Natural killer cell (primary cell): ENCODE data around the gene PCBD1. TPM values are rescaled to one million over a fixed set of nuclear protein-coding genes. Genes with fewer than 3 reads are reported as not detected.

Experiments used
- ATAC-seq, 3 donors: fragments of 150-1000 bp in 2 of 3; fragments of 200-7000 bp in 1 of 3; cut with Tn5 transposase; 1 replicate in 1 of 3; 2 replicates in 2 of 3; pipeline ENCODE4 v1.10.0; 2021; ENCODE audit warnings: mild to moderate bottlenecking in 2 of 3, moderate library complexity in 2 of 3
- DNase-seq, 2 donors: peaks; one replicate each; pipeline versions ENCODE4 v3.0.0 to v3.0.0-alpha.2; 2013 to 2021; ENCODE audit warnings: mixed read lengths in 1 of 2
- H3K27ac ChIP-seq: one replicate; pipeline ENCODE4 v1.5.1; 2013; ENCODE audit warnings: mild to moderate bottlenecking, low read length
- H3K27me3 ChIP-seq: one replicate; pipeline ENCODE4 v1.6.1; 2013; ENCODE audit warnings: low read length; ENCODE audit not compliant: control insufficient read depth, insufficient read depth
- H3K36me3 ChIP-seq: one replicate; pipeline ENCODE4 v1.6.1; 2013; ENCODE audit warnings: low read length; ENCODE audit not compliant: control insufficient read depth, insufficient read depth
- H3K4me1 ChIP-seq: one replicate; pipeline ENCODE4 v1.6.1; 2013; ENCODE audit warnings: low read length; ENCODE audit not compliant: control insufficient read depth, insufficient read depth
- H3K4me3 ChIP-seq: one replicate; pipeline ENCODE4 v1.5.1; 2013; ENCODE audit warnings: low read length
- H3K9me3 ChIP-seq: one replicate; pipeline ENCODE4 v1.6.1; 2013; ENCODE audit warnings: low read length; ENCODE audit not compliant: control insufficient read depth, insufficient read depth
- H3K27ac Mint-ChIP-seq, 2 donors: one replicate each; pipeline ENCODE4 v1.8.0; 2022; ENCODE audit warnings: mild to moderate bottlenecking in 2 of 2, mixed read lengths in 2 of 2, moderate library complexity in 1 of 2
- H3K27me3 Mint-ChIP-seq, 2 donors: one replicate each; pipeline ENCODE4 v1.8.0; 2022; ENCODE audit warnings: low read depth in 2 of 2, mixed read lengths in 2 of 2
- H3K36me3 Mint-ChIP-seq: one replicate; pipeline ENCODE4 v1.8.0; 2022; ENCODE audit warnings: mixed read lengths
- H3K4me1 Mint-ChIP-seq, 2 donors: one replicate each; pipeline ENCODE4 v1.8.0; 2022; ENCODE audit warnings: mixed read lengths in 2 of 2
- H3K4me3 Mint-ChIP-seq: one replicate; pipeline ENCODE4 v1.8.0; 2022; ENCODE audit warnings: mild to moderate bottlenecking, moderate library complexity, mixed read lengths
- H3K9me3 Mint-ChIP-seq, 2 donors: one replicate each; pipeline ENCODE4 v1.8.0; 2022; ENCODE audit warnings: mixed read lengths in 2 of 2
- WGBS: methylation state at CpG from one replicate; pipeline ENCODE4 v1.1.7; 2013; ENCODE audit warnings: missing lambda C conversion rate; ENCODE audit not compliant: insufficient coverage; 5-methylcytosine and 5-hydroxymethylcytosine counted together
- intact Hi-C: fragments of 100-400 bp; cut with micrococcal nuclease; formaldehyde crosslinking; loops from one replicate; pipeline ENCODE4 v1.14.2; 2022
- total RNA-seq, 4 donors: library from RNA; stranded (reverse); fragments of 120-200 nt in 1 of 4; gene quantifications; one replicate each; pipeline versions ENCODE4 v1.2.3 to v1.2.4, GENCODE V29; 2013 to 2022
- TF ChIP-seq, protein P1 (sequence below): fragments of 200-600 bp; IDR thresholded peaks from one replicate; pipeline ENCODE4 v1.8.0; 2022; ENCODE audit warnings: antibody characterized with exemption

The PCBD1 gene
- total RNA-seq, 3 donors from 2014 or later (not counting 1 experiment from before 2014, with no cell fraction given) = 7.2 to 15.3 (median 10.4) TPM

DNA sequence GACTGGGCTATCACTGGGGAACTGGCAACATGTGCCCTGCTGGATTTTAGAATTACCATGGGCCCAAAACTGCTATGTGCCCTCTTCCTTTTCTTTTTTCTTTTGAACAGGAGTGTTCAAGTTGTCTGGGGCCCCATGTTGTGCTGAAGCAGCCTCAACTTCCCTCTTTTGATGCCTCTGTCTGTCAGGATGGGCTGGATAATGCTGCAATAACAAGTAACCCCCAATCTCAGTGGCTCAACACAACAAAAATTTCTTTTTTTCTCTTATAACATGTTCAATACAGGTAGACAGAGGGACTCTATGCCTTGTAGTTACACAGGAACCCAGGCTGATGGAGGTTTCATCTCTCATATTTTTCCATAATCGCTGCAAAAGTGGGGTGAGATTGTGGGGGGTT, 8.2 kb upstream of the PCBD1 start:
- no peaks in the 10 kb centered on the region for H3K27me3 ChIP-seq
- Mint-ChIP-seq H3K36me3 (no peaks in the 10 kb centered on the region), H3K27me3 (no peaks in the 10 kb centered on the region), H3K9me3 (no peaks in the 10 kb centered on the region), H3K4me1 (no peaks in the 10 kb centered on the region), H3K27ac (no peak overlapping the region), H3K4me3 (no peak overlapping the region)
- intact Hi-C loops = no loop called here
- WGBS = 100% methylated on average over 1 of the region's 1 CpG
- no peak overlapping the region for H3K27ac ChIP-seq
- no peaks in the 10 kb centered on the region for H3K9me3 ChIP-seq
- H3K36me3 ChIP-seq = no peaks in the 10 kb centered on the region
- H3K4me3 ChIP-seq = no peak overlapping the region
- TF ChIP-seq, protein P1, sequence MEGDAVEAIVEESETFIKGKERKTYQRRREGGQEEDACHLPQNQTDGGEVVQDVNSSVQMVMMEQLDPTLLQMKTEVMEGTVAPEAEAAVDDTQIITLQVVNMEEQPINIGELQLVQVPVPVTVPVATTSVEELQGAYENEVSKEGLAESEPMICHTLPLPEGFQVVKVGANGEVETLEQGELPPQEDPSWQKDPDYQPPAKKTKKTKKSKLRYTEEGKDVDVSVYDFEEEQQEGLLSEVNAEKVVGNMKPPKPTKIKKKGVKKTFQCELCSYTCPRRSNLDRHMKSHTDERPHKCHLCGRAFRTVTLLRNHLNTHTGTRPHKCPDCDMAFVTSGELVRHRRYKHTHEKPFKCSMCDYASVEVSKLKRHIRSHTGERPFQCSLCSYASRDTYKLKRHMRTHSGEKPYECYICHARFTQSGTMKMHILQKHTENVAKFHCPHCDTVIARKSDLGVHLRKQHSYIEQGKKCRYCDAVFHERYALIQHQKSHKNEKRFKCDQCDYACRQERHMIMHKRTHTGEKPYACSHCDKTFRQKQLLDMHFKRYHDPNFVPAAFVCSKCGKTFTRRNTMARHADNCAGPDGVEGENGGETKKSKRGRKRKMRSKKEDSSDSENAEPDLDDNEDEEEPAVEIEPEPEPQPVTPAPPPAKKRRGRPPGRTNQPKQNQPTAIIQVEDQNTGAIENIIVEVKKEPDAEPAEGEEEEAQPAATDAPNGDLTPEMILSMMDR = no peak
- no peak for ATAC-seq
- no peak for DNase-seq
- H3K4me1 ChIP-seq = no peaks in the 10 kb centered on the region

DNA sequence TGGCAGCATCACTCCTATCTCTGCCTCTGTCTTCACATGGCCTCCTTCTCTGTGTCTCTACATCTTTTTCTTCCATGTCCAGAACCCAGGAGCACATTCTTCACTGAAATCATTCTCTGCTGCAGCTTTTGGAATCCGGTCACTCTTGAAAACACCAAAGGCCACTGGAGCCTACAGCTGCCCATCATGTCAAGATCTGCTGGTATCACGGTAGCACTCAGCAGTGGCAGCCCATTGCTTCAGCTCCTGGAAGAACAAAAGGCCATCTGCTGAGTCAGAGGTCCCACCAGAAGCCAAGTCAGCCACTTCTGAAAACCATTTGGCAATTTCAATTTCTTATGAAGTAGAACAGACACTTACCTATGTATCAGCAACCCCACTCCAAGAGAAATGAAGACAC, 6.1 kb upstream of the PCBD1 start:
- Histone ChIP-seq H3K27me3 (no peaks in the 10 kb centered on the region), H3K4me1 (no peaks in the 10 kb centered on the region), H3K36me3 (no peaks in the 10 kb centered on the region), H3K4me3 (no peak overlapping the region), H3K9me3 (no peaks in the 10 kb centered on the region), H3K27ac (no peak overlapping the region)
- TF ChIP-seq, protein P1 = no peak
- Mint-ChIP-seq H3K36me3 (no peaks in the 10 kb centered on the region), H3K9me3 (no peaks in the 10 kb centered on the region), H3K27ac (no peak overlapping the region), H3K4me1 (no peaks in the 10 kb centered on the region), H3K27me3 (no peaks in the 10 kb centered on the region), H3K4me3 (no peak overlapping the region)
- DNase-seq (no peak), ATAC-seq (no peak)
- intact Hi-C loops = no loop called here
- WGBS = 92% methylated on average over 2 of the region's 2 CpGs

DNA sequence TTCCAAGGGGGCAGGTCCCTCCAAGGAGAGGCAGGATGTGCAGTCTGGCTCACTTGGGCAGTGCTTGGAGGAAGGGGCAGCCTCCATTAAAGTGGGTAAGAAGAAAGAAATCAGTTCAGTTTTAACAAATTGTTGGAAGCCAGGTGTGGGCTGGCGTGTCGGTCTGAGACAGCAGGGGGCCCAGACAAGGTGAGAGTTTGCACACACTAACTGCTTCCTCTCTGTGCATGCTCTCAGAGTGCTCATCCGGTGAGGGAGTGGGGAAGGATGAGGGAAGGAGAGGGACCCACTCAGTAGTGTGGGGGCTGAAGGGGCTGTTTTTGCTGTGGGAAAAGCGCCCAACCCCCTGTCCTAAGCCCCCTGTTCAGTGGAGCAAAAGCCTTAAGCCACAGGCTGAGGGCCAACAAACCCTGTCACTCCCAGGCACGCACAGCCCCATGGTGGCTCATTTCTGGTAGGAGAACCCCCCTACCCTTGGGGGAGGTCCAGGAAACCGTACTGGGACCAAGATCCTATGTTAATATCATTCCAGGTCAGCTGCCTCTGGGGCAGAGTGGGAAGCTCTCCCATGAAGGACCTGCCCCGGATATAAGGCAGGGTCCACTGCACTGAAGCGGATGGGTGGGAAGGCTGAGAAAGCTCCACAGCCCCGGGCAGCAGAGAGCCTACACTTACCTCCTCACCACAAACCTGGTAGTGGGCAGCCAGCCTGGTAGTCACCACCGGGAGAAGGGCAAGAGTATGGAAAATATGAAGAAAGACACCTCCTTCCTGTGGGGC, 5.1 kb upstream of the PCBD1 start:
- ATAC-seq = no peak
- TF ChIP-seq, protein P1 = no peak
- H3K36me3 Mint-ChIP-seq = no peaks in the 10 kb centered on the region

DNA sequence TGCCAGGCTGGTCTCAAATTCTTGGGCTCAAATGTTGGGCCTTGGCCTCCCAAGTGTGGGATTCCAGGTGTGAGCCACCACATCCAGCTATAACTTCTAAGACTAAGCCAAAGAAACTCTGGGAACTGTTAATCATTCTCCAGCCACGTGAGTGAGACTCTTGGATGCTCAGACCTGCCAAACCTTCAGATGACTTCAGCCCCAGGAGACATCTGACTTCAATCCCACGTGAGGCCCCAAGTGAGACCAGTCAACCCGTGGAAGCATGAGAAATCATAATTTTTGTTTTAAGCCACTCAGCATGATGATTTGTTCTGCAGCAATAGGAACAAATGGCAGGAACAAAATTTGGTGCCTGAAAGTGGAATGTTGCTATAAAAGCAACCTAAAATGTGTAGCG, 4.3 kb upstream of the PCBD1 start:
- intact Hi-C loops = no loop called here
- Mint-ChIP-seq H3K27me3 (no peaks in the 10 kb centered on the region), H3K9me3 (no peaks in the 10 kb centered on the region), H3K36me3 (no peaks in the 10 kb centered on the region), H3K4me1 (peaks cover 0 to 5% of the 10 kb centered on the region in 2 donors), H3K4me3 (no peak overlapping the region), H3K27ac (no peak overlapping the region)
- Histone ChIP-seq H3K4me3 (no peak overlapping the region), H3K36me3 (no peaks in the 10 kb centered on the region), H3K27me3 (no peaks in the 10 kb centered on the region), H3K27ac (no peak overlapping the region), H3K9me3 (no peaks in the 10 kb centered on the region), H3K4me1 (peaks cover 7% of the 10 kb centered on the region)
- ATAC-seq = no peak
- DNase-seq = no peak
- TF ChIP-seq, protein P1 = no peak
- WGBS = 88% methylated on average over 4 of the region's 4 CpGs

More for the DNA sequence above, 5.1 kb upstream of the PCBD1 start:
- Histone ChIP-seq H3K4me3 (no peak overlapping the region), H3K4me1 (peaks cover 5% of the 10 kb centered on the region), H3K9me3 (no peaks in the 10 kb centered on the region), H3K27ac (no peak overlapping the region), H3K36me3 (no peaks in the 10 kb centered on the region), H3K27me3 (no peaks in the 10 kb centered on the region)
- H3K9me3 Mint-ChIP-seq = no peaks in the 10 kb centered on the region
- no peaks in the 10 kb centered on the region for H3K27me3 Mint-ChIP-seq
- no peak overlapping the region for H3K4me3 Mint-ChIP-seq
- H3K27ac Mint-ChIP-seq = no peak overlapping the region
- intact Hi-C loops = no loop called here
- peaks cover 0 to 5% of the 10 kb centered on the region in 2 donors for H3K4me1 Mint-ChIP-seq
- DNase-seq = no peak
- WGBS = 69% methylated on average over 8 of the region's 10 CpGs
